SK-N-SH treated with all-trans-retinoic acid at 6 μM for 48 hours (cell line): ENCODE measurements around the gene CDH5.

Source experiments
- ARNTL ChIP-seq: fragments of 450-650 bp; formaldehyde crosslinking; IDR thresholded peaks from 2 replicates; pipeline ENCODE4 v1.5.0; 2020; ENCODE audit warnings: low read depth, mild to moderate bottlenecking, moderate library complexity, borderline replicate concordance
- CSRNP3 ChIP-seq: fragments of 250-450 bp; sonication (Bioruptor Pico); IDR thresholded peaks from 2 replicates; pipeline ENCODE4 v1.5.1; 2021; ENCODE audit warnings: mild to moderate bottlenecking, moderate library complexity
- ESRRG ChIP-seq: fragments of 250-450 bp; sonication (Bioruptor Pico); IDR thresholded peaks from 2 replicates; pipeline ENCODE4 v1.6.1; 2021; ENCODE audit warnings: mild to moderate bottlenecking
- ISL1 ChIP-seq: fragments of 250-450 bp; sonication (Bioruptor Pico); IDR thresholded peaks from 2 replicates; pipeline ENCODE4 v2.1.2; 2022; ENCODE audit warnings: mild to moderate bottlenecking, moderate library complexity
- POU6F1 ChIP-seq: fragments of 250-450 bp; sonication (Bioruptor Pico); IDR thresholded peaks from 2 replicates; pipeline ENCODE4 v1.8.0; 2021; ENCODE audit warnings: low read depth, mild to moderate bottlenecking, moderate library complexity, borderline replicate concordance
- ZFP3 ChIP-seq: fragments of 250-450 bp; sonication (Bioruptor Pico); IDR thresholded peaks from 2 replicates; pipeline ENCODE4 v1.5.0; 2020; ENCODE audit warnings: mild to moderate bottlenecking, moderate library complexity
- TF ChIP-seq, protein P1 (sequence below): fragments of 250-450 bp; sonication (Bioruptor Pico); IDR thresholded peaks from 2 replicates; pipeline ENCODE4 v1.8.0; 2020; ENCODE audit warnings: mild to moderate bottlenecking, moderate library complexity, borderline replicate concordance
- TF ChIP-seq, protein P2 (sequence below): fragments of 250-450 bp; sonication (Bioruptor Pico); IDR thresholded peaks from 2 replicates; pipeline ENCODE4 v1.5.0; 2020; ENCODE audit warnings: mild to moderate bottlenecking, moderate library complexity

DNA sequence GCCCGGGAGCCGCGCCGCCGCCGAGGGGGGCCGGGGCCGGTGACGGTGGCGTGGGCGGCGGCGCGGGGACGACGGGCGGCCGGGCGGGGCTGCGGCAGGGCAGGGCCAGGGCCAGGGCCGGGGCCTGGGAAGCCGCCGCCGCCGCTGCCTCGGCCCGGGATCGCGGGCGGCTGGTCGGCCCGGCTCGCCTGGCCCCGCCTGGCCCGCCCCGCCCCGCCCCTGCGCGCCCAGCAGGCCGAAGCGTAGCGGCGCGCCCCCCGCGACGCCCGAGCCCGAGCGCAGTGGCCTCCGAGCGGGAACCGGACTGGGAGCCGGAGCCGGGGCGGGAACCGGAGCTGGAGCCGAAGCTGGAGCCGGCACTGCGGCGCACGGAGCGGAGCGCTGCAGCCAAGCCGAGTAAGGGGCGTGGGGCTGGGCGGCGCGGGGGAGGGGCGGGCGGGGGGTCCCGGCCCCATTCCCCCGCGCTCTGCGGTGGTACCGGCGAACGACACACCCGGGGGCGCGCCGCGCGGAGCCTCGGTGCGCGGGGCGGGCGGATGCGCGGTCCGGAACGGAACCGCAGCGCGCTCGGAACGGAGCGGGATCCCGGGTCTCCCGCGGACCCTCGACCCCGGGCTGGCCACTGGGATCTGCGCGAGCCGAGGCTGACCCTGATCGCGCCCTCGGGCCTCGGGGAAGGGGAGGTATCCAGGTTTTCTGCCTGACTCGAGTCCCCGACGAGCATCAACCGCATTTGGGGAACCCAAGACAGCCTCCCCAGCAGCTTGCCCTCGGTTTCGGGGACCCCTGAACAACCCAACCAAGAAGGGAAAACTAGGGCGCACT lies 60.8 kb downstream of the CDH5 start, which contains the start of gene BEAN1:
- TF ChIP-seq CSRNP3 (CRISPR knock-in tag) (no peak), POU6F1 (CRISPR knock-in tag) (no peak), ISL1 (CRISPR knock-in tag) (no peak), ARNTL (CRISPR knock-in tag) (no peak), ESRRG (CRISPR knock-in tag) (no peak), ZFP3 (CRISPR knock-in tag) (no peak)
- TF ChIP-seq, protein P1, sequence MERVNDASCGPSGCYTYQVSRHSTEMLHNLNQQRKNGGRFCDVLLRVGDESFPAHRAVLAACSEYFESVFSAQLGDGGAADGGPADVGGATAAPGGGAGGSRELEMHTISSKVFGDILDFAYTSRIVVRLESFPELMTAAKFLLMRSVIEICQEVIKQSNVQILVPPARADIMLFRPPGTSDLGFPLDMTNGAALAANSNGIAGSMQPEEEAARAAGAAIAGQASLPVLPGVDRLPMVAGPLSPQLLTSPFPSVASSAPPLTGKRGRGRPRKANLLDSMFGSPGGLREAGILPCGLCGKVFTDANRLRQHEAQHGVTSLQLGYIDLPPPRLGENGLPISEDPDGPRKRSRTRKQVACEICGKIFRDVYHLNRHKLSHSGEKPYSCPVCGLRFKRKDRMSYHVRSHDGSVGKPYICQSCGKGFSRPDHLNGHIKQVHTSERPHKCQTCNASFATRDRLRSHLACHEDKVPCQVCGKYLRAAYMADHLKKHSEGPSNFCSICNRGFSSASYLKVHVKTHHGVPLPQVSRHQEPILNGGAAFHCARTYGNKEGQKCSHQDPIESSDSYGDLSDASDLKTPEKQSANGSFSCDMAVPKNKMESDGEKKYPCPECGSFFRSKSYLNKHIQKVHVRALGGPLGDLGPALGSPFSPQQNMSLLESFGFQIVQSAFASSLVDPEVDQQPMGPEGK (CRISPR knock-in tag) = no peak
- TF ChIP-seq, protein P2, sequence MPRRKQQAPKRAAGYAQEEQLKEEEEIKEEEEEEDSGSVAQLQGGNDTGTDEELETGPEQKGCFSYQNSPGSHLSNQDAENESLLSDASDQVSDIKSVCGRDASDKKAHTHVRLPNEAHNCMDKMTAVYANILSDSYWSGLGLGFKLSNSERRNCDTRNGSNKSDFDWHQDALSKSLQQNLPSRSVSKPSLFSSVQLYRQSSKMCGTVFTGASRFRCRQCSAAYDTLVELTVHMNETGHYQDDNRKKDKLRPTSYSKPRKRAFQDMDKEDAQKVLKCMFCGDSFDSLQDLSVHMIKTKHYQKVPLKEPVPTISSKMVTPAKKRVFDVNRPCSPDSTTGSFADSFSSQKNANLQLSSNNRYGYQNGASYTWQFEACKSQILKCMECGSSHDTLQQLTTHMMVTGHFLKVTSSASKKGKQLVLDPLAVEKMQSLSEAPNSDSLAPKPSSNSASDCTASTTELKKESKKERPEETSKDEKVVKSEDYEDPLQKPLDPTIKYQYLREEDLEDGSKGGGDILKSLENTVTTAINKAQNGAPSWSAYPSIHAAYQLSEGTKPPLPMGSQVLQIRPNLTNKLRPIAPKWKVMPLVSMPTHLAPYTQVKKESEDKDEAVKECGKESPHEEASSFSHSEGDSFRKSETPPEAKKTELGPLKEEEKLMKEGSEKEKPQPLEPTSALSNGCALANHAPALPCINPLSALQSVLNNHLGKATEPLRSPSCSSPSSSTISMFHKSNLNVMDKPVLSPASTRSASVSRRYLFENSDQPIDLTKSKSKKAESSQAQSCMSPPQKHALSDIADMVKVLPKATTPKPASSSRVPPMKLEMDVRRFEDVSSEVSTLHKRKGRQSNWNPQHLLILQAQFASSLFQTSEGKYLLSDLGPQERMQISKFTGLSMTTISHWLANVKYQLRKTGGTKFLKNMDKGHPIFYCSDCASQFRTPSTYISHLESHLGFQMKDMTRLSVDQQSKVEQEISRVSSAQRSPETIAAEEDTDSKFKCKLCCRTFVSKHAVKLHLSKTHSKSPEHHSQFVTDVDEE (CRISPR knock-in tag) = no peak
